HUDEP-2 (cell line): ENCODE measurements around the gene CHAC1.

Experiments
- DNase-seq, 76 experiments: peaks; one replicate each; lab custom pipeline; 2025; ENCODE audit not compliant: unreplicated experiment in 76 of 76; lab: John Stamatoyannopoulos, UW

CHAC1 gene

GRCh38 chr15:40922608-40923005 lies 30.7 kb upstream of the CHAC1 start:
- no peak for DNase-seq

- DNase-seq, result no peak
Measured at GRCh38 chr15:40923551-40923950, 29.7 kb upstream of the CHAC1 start.

- DNase-seq, result no peak
Measured at GRCh38 chr15:40925495-40925862, 27.8 kb upstream of the CHAC1 start.

GRCh38 chr15:40925863-40926658 lies 27.2 kb upstream of the CHAC1 start:
- DNase-seq, result peak in 24 of 76 experiments; percentile 6 to 33 (median 20)

- DNase-seq, result no peak
Measured at GRCh38 chr15:40926659-40927494, 26.4 kb upstream of the CHAC1 start.

- no peak for DNase-seq
Measured at GRCh38 chr15:40927495-40927872, 25.8 kb upstream of the CHAC1 start.

GRCh38 chr15:40927873-40928806 lies 25.1 kb upstream of the CHAC1 start:
- DNase-seq, result peak in 13 of 76 experiments; percentile 8 to 39 (median 23)

GRCh38 chr15:40928821-40929659 lies 24.2 kb upstream of the CHAC1 start, which contains the start of gene DLL4:
Gene DLL4, plus strand, starts transcription at chr15:40929340. Its CDS starts 329 bp downstream, at chr15:40929669.
- DNase-seq, result peak in 27 of 76 experiments; percentile 10 to 42 (median 23)

GRCh38 chr15:40929660-40930429 lies 23.4 kb upstream of the CHAC1 start:
- DNase-seq, result peak in 2 of 76 experiments; percentile 19 to 38

GRCh38 chr15:40930430-40931299 lies 22.6 kb upstream of the CHAC1 start:
- peak in 5 of 76 experiments; percentile 9 to 39 (median 12) for DNase-seq

- no peak for DNase-seq
Measured at GRCh38 chr15:40931300-40932142, 21.8 kb upstream of the CHAC1 start.

GRCh38 chr15:40932156-40932555 lies 21.1 kb upstream of the CHAC1 start:
- peak in 1 of 76 experiments; percentile 11 for DNase-seq

- no peak for DNase-seq
Measured at GRCh38 chr15:40932649-40933516, 20.4 kb upstream of the CHAC1 start.

- peak in 8 of 76 experiments; percentile 8 to 42 (median 22) for DNase-seq
Measured at GRCh38 chr15:40933517-40933902, 19.8 kb upstream of the CHAC1 start.

- no peak for DNase-seq
Measured at GRCh38 chr15:40934457-40934856, 18.8 kb upstream of the CHAC1 start.

- no peak for DNase-seq
Measured at GRCh38 chr15:40936234-40936708, 17.0 kb upstream of the CHAC1 start.
